ENCODE data around the gene LPP.

Gene LPP

DNA sequence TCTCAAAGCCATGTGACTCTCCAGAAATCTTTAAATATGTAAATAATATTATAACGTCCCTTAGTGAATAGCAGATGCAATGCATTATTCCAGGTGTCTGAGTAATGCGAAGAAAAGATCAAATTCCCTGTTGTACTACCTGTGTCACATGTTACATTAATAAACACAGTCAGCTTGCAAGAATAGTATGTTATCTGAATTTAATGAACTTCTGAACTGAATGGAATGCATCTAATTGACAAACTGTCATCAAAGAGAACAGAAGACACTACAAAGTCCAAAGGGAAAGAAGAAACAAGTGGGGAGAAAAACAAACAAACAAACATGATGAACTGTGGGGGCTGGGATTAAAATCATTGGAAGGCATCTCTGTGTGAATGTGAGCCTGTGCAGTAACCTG is 508.8 kb downstream of the LPP start:
- H3K4me3 Mint-ChIP-seq = no peak overlapping the region
- H3K27me3 Mint-ChIP-seq = no peaks in the 10 kb centered on the region
- peak overlapping the region in 1 of 2 donors; percentile 0 for H3K27ac Mint-ChIP-seq
- no peak for DNase-seq
- H3K36me3 Mint-ChIP-seq (ENCODE audit: insufficient read depth) = no peaks in the 10 kb centered on the region
- H3K4me1 Mint-ChIP-seq (ENCODE audit: low read depth in 2 of 2) = peaks cover 0 to 16% of the 10 kb centered on the region in 2 donors
- no peak for ATAC-seq (replicated peaks)
- H3K9me3 Mint-ChIP-seq = no peaks in the 10 kb centered on the region

DNA sequence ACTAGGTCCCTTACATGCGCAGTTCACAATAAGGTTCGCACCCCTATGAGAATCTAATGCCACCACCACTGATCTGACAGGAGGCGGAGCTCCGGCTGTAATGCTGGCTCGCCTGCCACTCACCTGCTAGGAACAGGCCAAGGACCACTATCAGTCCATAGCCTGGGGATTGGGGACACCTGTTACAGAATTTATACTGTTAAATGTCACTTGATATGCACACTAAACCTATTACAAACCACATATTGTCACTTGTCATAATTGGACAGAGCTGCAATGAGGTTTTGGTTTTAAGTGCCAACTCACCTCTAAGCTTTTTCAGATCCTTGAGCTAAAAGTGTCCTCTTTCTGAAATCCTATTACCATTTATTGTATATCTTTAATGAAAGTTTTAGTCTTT is 509.9 kb downstream of the LPP start:
- ATAC-seq (replicated peaks) (no peak), DNase-seq (no peak)
- Mint-ChIP-seq H3K27me3 (no peaks in the 10 kb centered on the region), H3K27ac (no peak overlapping the region), H3K9me3 (no peaks in the 10 kb centered on the region), H3K4me1 (ENCODE audit: low read depth in 2 of 2) (peaks cover under 1 to 11% of the 10 kb centered on the region in 2 donors), H3K4me3 (no peak overlapping the region), H3K36me3 (ENCODE audit: insufficient read depth) (no peaks in the 10 kb centered on the region)

GRCh38 chr3:188664795-188665194 is 510.8 kb downstream of the LPP start:
- H3K27ac Mint-ChIP-seq = no peak overlapping the region
- ATAC-seq (replicated peaks) = no peak
- H3K27me3 Mint-ChIP-seq = no peaks in the 10 kb centered on the region
- peaks cover 3 to 9% of the 10 kb centered on the region in 2 donors for H3K4me1 Mint-ChIP-seq (ENCODE audit: low read depth in 2 of 2)
- no peak for DNase-seq
- no peaks in the 10 kb centered on the region for H3K9me3 Mint-ChIP-seq
- no peaks in the 10 kb centered on the region for H3K36me3 Mint-ChIP-seq (ENCODE audit: insufficient read depth)
- H3K4me3 Mint-ChIP-seq = no peak overlapping the region

DNA sequence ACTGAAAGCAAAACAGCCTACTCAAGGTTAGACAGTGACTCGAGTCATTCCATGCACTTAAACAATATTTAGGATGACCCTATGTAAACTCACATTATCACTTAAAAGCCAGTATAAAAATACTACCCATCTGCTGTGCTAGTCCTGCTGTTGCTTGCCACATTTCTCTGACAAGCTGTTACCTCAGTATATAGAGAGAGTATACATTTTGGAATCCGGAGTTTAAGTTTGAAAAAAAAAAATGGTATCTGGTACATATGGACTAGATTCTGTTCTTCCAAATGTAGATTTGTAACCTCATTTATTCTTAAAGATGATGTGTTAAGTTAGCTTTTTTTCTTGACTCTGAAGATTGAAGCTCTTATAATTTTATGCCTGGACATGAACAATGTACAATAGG is 514.0 kb downstream of the LPP start:
- ATAC-seq (replicated peaks) = no peak
- Mint-ChIP-seq H3K4me3 (no peak overlapping the region), H3K36me3 (ENCODE audit: insufficient read depth) (no peaks in the 10 kb centered on the region), H3K27ac (no peak overlapping the region), H3K9me3 (no peaks in the 10 kb centered on the region), H3K27me3 (no peaks in the 10 kb centered on the region), H3K4me1 (ENCODE audit: low read depth in 2 of 2) (peaks cover 4 to 11% of the 10 kb centered on the region in 2 donors)
- DNase-seq = no peak

- DNase-seq (no peak), ATAC-seq (replicated peaks) (no peak)
- no peak overlapping the region for H3K27ac Mint-ChIP-seq
These were observed 516.5 kb downstream of the LPP start for GRCh38 chr3:188670446-188670845.

DNA sequence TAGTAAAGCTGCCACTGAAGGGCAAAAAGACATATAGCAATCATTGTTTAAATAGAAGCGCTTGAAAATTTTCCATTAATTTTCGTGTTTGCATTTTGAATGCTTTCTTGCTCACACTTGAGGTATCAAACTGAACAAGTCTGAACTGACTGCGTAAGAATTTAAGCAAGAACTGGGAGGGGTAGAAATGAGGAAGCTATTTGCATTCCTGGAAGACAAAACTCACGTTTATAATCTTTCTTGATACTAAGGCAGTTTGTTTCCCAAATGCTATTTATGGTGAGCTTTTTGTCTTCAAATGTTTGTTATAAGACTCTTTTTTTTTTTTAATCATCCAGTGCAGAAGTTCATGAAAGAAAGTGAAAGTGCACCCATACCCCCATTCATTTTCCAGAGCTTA is 518.0 kb downstream of the LPP start:
- Mint-ChIP-seq H3K4me3 (no peak overlapping the region), H3K36me3 (ENCODE audit: insufficient read depth) (no peaks in the 10 kb centered on the region), H3K4me1 (ENCODE audit: low read depth in 2 of 2) (peaks cover 4 to 9% of the 10 kb centered on the region in 2 donors), H3K9me3 (no peaks in the 10 kb centered on the region), H3K27me3 (no peaks in the 10 kb centered on the region), H3K27ac (no peak overlapping the region)
- DNase-seq = no peak
- ATAC-seq (replicated peaks) = no peak

More at GRCh38 chr3:188670446-188670845, 516.5 kb downstream of the LPP start:
- no peaks in the 10 kb centered on the region for H3K36me3 Mint-ChIP-seq (ENCODE audit: insufficient read depth)
- no peaks in the 10 kb centered on the region for H3K9me3 Mint-ChIP-seq
- peaks cover 4 to 9% of the 10 kb centered on the region in 2 donors for H3K4me1 Mint-ChIP-seq (ENCODE audit: low read depth in 2 of 2)
- no peaks in the 10 kb centered on the region for H3K27me3 Mint-ChIP-seq
- H3K4me3 Mint-ChIP-seq = no peak overlapping the region

- no peaks in the 10 kb centered on the region for H3K9me3 Mint-ChIP-seq
- H3K4me1 Mint-ChIP-seq (ENCODE audit: low read depth in 2 of 2) = peaks cover 4 to 9% of the 10 kb centered on the region in 2 donors
- no peaks in the 10 kb centered on the region for H3K27me3 Mint-ChIP-seq
- no peak overlapping the region for H3K4me3 Mint-ChIP-seq
- no peak overlapping the region for H3K27ac Mint-ChIP-seq
- DNase-seq = no peak
- no peak for ATAC-seq (replicated peaks)
- H3K36me3 Mint-ChIP-seq (ENCODE audit: insufficient read depth) = no peaks in the 10 kb centered on the region
These were observed 518.9 kb downstream of the LPP start for GRCh38 chr3:188672840-188673239.

DNA sequence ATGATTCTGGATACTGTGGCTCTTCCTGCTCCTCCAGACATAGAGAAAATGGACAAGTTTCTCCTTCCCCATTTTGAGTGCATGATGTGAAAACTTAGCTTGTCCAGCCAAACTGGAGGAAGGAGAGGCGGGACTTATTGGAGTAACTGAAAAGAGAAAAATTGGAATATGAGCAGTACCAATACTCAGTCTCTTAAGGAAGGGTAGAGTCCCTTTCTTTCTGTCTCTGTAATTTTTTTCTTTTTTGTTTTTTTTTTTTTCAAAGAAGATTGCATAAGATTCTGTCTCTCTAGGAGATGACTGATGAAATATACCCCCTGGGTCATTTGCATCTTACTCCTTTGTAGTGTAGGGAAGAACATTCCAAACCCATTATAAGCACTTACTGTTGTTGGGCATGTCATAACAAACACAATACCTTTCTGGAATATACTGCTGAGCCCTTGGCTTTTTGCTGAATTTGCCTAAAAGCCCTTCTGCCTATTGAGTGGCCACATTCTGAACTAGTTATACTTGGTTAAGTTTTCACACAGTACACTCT is 519.8 kb downstream of the LPP start:
- Mint-ChIP-seq H3K9me3 (no peaks in the 10 kb centered on the region), H3K4me3 (no peak overlapping the region), H3K27ac (no peak overlapping the region), H3K27me3 (no peaks in the 10 kb centered on the region), H3K4me1 (ENCODE audit: low read depth in 2 of 2) (peaks cover 4 to 9% of the 10 kb centered on the region in 2 donors), H3K36me3 (ENCODE audit: insufficient read depth) (no peaks in the 10 kb centered on the region)
- DNase-seq (no peak), ATAC-seq (replicated peaks) (no peak)

- H3K27me3 Mint-ChIP-seq = no peaks in the 10 kb centered on the region
- ATAC-seq (replicated peaks) = no peak
- H3K27ac Mint-ChIP-seq = no peak overlapping the region
- H3K36me3 Mint-ChIP-seq (ENCODE audit: insufficient read depth) = no peaks in the 10 kb centered on the region
- peaks cover 2 to 9% of the 10 kb centered on the region in 2 donors for H3K4me1 Mint-ChIP-seq (ENCODE audit: low read depth in 2 of 2)
- no peaks in the 10 kb centered on the region for H3K9me3 Mint-ChIP-seq
- H3K4me3 Mint-ChIP-seq = no peak overlapping the region
- no peak for DNase-seq
These were observed 520.6 kb downstream of the LPP start for GRCh38 chr3:188674595-188674994.

- Mint-ChIP-seq H3K4me1 (ENCODE audit: low read depth in 2 of 2) (peaks cover 2% of the 10 kb centered on the region in 2 donors), H3K9me3 (no peaks in the 10 kb centered on the region), H3K36me3 (ENCODE audit: insufficient read depth) (no peaks in the 10 kb centered on the region), H3K27ac (no peak overlapping the region), H3K27me3 (no peaks in the 10 kb centered on the region), H3K4me3 (no peak overlapping the region)
- no peak for ATAC-seq (replicated peaks)
- DNase-seq = no peak
These were observed 523.4 kb downstream of the LPP start for GRCh38 chr3:188677344-188677743.

GRCh38 chr3:188680189-188680588 is 526.2 kb downstream of the LPP start:
- H3K4me3 Mint-ChIP-seq = no peak overlapping the region
- ATAC-seq (replicated peaks) = no peak
- H3K27ac Mint-ChIP-seq = no peak overlapping the region
- peaks cover 6 to 13% of the 10 kb centered on the region in 2 donors for H3K4me1 Mint-ChIP-seq (ENCODE audit: low read depth in 2 of 2)
- no peaks in the 10 kb centered on the region for H3K27me3 Mint-ChIP-seq
- no peaks in the 10 kb centered on the region for H3K36me3 Mint-ChIP-seq (ENCODE audit: insufficient read depth)
- no peaks in the 10 kb centered on the region for H3K9me3 Mint-ChIP-seq
- no peak for DNase-seq

DNA sequence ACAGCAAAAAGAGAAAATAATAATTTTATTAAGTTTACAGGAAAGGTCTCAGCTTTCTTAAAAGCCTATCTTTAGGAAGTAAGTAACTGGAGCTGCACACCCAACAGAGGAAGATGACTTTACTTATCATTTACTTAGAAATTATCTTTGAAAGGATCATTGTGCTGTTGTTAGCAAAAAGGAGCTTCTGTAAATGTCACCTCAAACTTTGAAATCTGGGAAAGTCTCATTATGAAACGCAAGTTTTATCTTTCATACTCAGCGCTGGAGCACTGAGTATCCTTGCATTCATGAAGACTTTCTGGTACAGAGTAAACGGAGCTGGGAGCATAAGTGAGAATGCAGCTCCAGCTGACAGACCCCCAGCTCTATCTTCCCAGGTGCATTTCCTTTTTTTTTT is 526.6 kb downstream of the LPP start:
- Mint-ChIP-seq H3K4me3 (no peak overlapping the region), H3K27ac (no peak overlapping the region), H3K9me3 (no peaks in the 10 kb centered on the region), H3K36me3 (ENCODE audit: insufficient read depth) (no peaks in the 10 kb centered on the region), H3K27me3 (no peaks in the 10 kb centered on the region), H3K4me1 (ENCODE audit: low read depth in 2 of 2) (peaks cover 6 to 13% of the 10 kb centered on the region in 2 donors)
- ATAC-seq (replicated peaks) (no peak), DNase-seq (no peak)

GRCh38 chr3:188682316-188682715 is 528.4 kb downstream of the LPP start:
- H3K27me3 Mint-ChIP-seq = no peaks in the 10 kb centered on the region
- no peaks in the 10 kb centered on the region for H3K36me3 Mint-ChIP-seq (ENCODE audit: insufficient read depth)
- DNase-seq (no peak), ATAC-seq (replicated peaks) (no peak)
- no peaks in the 10 kb centered on the region for H3K9me3 Mint-ChIP-seq
- no peak overlapping the region for H3K4me3 Mint-ChIP-seq
- H3K4me1 Mint-ChIP-seq (ENCODE audit: low read depth in 2 of 2) = peaks cover 12 to 25% of the 10 kb centered on the region in 2 donors
- H3K27ac Mint-ChIP-seq = no peak overlapping the region

GRCh38 chr3:188683032-188683521 is 529.1 kb downstream of the LPP start:
- Mint-ChIP-seq H3K36me3 (ENCODE audit: insufficient read depth) (no peaks in the 10 kb centered on the region), H3K4me1 (ENCODE audit: low read depth in 2 of 2) (peaks cover 12 to 25% of the 10 kb centered on the region in 2 donors), H3K4me3 (no peak overlapping the region), H3K27ac (no peak overlapping the region), H3K27me3 (no peaks in the 10 kb centered on the region), H3K9me3 (no peaks in the 10 kb centered on the region)
- DNase-seq (no peak), ATAC-seq (replicated peaks) (no peak)
